Measurements from ENCODE around the gene KATNAL1. TPM values are rescaled to one million over a fixed set of nuclear protein-coding genes. Genes with fewer than 3 reads are reported as not detected.
"Not testable (repeated sequence)": the region's sequence is repeated elsewhere in the genome, so short reads cannot be mapped to it uniquely, and the experiment has no call there.

The KATNAL1 gene
- total RNA-seq, 1 experiment from 2014 or later = 14.2 TPM

GRCh38 chr13:30274083-30274482, 33.3 kb downstream of the KATNAL1 start:
- DNase-seq (ENCODE audit: low spot score) (no peak), ATAC-seq (no peak)
- TF ChIP-seq ZNF671 (CRISPR knock-in tag; IDR thresholded peaks at IDR 0.05) (no peak), OVOL2 (CRISPR knock-in tag; IDR thresholded peaks at IDR 0.05; ENCODE audit: borderline replicate concordance) (no peak), EMX1 (CRISPR knock-in tag; IDR thresholded peaks at IDR 0.05) (no peak), FOXJ3 (CRISPR knock-in tag; IDR thresholded peaks at IDR 0.05; ENCODE audit: borderline replicate concordance) (no peak), E2F1 (CRISPR knock-in tag; IDR thresholded peaks at IDR 0.05) (no peak), ETV6 (CRISPR knock-in tag; IDR thresholded peaks at IDR 0.05) (no peak), CREB1 (CRISPR knock-in tag; IDR thresholded peaks at IDR 0.05) (no peak)
- TF ChIP-seq, protein P1, sequence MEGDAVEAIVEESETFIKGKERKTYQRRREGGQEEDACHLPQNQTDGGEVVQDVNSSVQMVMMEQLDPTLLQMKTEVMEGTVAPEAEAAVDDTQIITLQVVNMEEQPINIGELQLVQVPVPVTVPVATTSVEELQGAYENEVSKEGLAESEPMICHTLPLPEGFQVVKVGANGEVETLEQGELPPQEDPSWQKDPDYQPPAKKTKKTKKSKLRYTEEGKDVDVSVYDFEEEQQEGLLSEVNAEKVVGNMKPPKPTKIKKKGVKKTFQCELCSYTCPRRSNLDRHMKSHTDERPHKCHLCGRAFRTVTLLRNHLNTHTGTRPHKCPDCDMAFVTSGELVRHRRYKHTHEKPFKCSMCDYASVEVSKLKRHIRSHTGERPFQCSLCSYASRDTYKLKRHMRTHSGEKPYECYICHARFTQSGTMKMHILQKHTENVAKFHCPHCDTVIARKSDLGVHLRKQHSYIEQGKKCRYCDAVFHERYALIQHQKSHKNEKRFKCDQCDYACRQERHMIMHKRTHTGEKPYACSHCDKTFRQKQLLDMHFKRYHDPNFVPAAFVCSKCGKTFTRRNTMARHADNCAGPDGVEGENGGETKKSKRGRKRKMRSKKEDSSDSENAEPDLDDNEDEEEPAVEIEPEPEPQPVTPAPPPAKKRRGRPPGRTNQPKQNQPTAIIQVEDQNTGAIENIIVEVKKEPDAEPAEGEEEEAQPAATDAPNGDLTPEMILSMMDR (IDR thresholded peaks at IDR 0.05) = no peak
- H3K4me3 Mint-ChIP-seq = no peak overlapping the region
- H3K4me1 Mint-ChIP-seq = no peaks in the 10 kb centered on the region
- peaks cover 22% of the 10 kb centered on the region for H3K36me3 Mint-ChIP-seq
- CTCF ChIA-PET = no interaction called here
- H3K27me3 Mint-ChIP-seq (ENCODE audit: low read depth) = no peaks in the 10 kb centered on the region
- POLR2A ChIA-PET = no interaction called here
- H3K9me3 Mint-ChIP-seq = peaks cover 10% of the 10 kb centered on the region
- H3K27ac Mint-ChIP-seq = no peak overlapping the region

GRCh38 chr13:30270035-30270434, 37.3 kb downstream of the KATNAL1 start:
- H3K4me3 Mint-ChIP-seq; H3K27me3 Mint-ChIP-seq (ENCODE audit: low read depth); CTCF ChIA-PET; ATAC-seq; H3K4me1 Mint-ChIP-seq; H3K27ac Mint-ChIP-seq; POLR2A ChIA-PET; DNase-seq (ENCODE audit: low spot score): not testable (repeated sequence)
- Mint-ChIP-seq H3K36me3 (peaks cover 22% of the 10 kb centered on the region), H3K9me3 (peaks cover 15% of the 10 kb centered on the region)

GRCh38 chr13:30268673-30269072, 38.7 kb downstream of the KATNAL1 start:
- DNase-seq (ENCODE audit: low spot score) (no peak), ATAC-seq (no peak)
- Mint-ChIP-seq H3K4me3 (no peak overlapping the region), H3K36me3 (peaks cover 19% of the 10 kb centered on the region), H3K27ac (no peak overlapping the region), H3K9me3 (peaks cover 13% of the 10 kb centered on the region), H3K4me1 (no peaks in the 10 kb centered on the region), H3K27me3 (ENCODE audit: low read depth) (no peaks in the 10 kb centered on the region)
- POLR2A ChIA-PET = no interaction called here
- CTCF ChIA-PET = no interaction called here
- TF ChIP-seq ATF6 (CRISPR knock-in tag; IDR thresholded peaks at IDR 0.05) (no peak), NR3C1 (CRISPR knock-in tag; conservative IDR thresholded peaks at IDR 0.05; ENCODE audit: low read depth) (no peak), ZNF138 (CRISPR knock-in tag; conservative IDR thresholded peaks at IDR 0.05) (no peak), AR (CRISPR knock-in tag; IDR thresholded peaks at IDR 0.05) (no peak), GRHL2 (CRISPR knock-in tag; IDR thresholded peaks at IDR 0.05; ENCODE audit: insufficient replicate concordance, severe bottlenecking) (no peak), RORB (CRISPR knock-in tag; IDR thresholded peaks at IDR 0.05) (no peak), ZBTB43 (CRISPR knock-in tag; IDR thresholded peaks at IDR 0.05) (no peak), ETV6 (CRISPR knock-in tag; IDR thresholded peaks at IDR 0.05) (no peak), ZMAT4 (CRISPR knock-in tag; IDR thresholded peaks at IDR 0.05) (no peak), GTF2I (CRISPR knock-in tag; conservative IDR thresholded peaks at IDR 0.05) (no peak), KAT7 (CRISPR knock-in tag; IDR thresholded peaks at IDR 0.05; ENCODE audit: borderline replicate concordance) (no peak), ZNF121 (CRISPR knock-in tag; IDR thresholded peaks at IDR 0.05) (no peak), GABPB1 (CRISPR knock-in tag; IDR thresholded peaks at IDR 0.05) (no peak), USF1 (CRISPR knock-in tag; IDR thresholded peaks at IDR 0.05) (no peak)
- TF ChIP-seq, protein P2, sequence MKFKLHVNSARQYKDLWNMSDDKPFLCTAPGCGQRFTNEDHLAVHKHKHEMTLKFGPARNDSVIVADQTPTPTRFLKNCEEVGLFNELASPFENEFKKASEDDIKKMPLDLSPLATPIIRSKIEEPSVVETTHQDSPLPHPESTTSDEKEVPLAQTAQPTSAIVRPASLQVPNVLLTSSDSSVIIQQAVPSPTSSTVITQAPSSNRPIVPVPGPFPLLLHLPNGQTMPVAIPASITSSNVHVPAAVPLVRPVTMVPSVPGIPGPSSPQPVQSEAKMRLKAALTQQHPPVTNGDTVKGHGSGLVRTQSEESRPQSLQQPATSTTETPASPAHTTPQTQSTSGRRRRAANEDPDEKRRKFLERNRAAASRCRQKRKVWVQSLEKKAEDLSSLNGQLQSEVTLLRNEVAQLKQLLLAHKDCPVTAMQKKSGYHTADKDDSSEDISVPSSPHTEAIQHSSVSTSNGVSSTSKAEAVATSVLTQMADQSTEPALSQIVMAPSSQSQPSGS (CRISPR knock-in tag; IDR thresholded peaks at IDR 0.05; ENCODE audit: borderline replicate concordance, low read depth) = no peak

Data from WTC11 (cell line).